Measurements from ENCODE around the gene TPH2. TPM values are rescaled to one million over a fixed set of nuclear protein-coding genes. Genes with fewer than 3 reads are reported as not detected.

Gene TPH2
- total RNA-seq, 1 donor from 2014 or later = not detected

- Histone ChIP-seq H3K4me1 (no peaks in the 10 kb centered on the region), H2AFZ (replicated peaks) (no peak overlapping the region), H3K79me2 (ENCODE audit: low read depth) (no peaks in the 10 kb centered on the region), H3K36me3 (no peaks in the 10 kb centered on the region), H3K27me3 (no peaks in the 10 kb centered on the region), H3F3A (ENCODE audit: low read depth) (no peaks in the 10 kb centered on the region), H4K20me1 (ENCODE audit: low read depth) (no peaks in the 10 kb centered on the region), H3K4me2 (no peak overlapping the region), H3K9me3 (ENCODE audit: low read depth) (no peaks in the 10 kb centered on the region), H3K27ac (no peak overlapping the region), H3K9ac (no peak overlapping the region), H3K4me3 (no peak overlapping the region)
- Mint-ChIP-seq H3K27ac (no peak overlapping the region), H3K4me3 (no peak overlapping the region), H3K9me3 (no peaks in the 10 kb centered on the region), H3K36me3 (no peaks in the 10 kb centered on the region), H3K4me1 (no peaks in the 10 kb centered on the region), H3K27me3 (ENCODE audit: insufficient read depth, low read depth) (peaks cover 3% of the 10 kb centered on the region)
- TF ChIP-seq EZH2phosphoT487 (IDR thresholded peaks at IDR 0.05) = no peak
- no peak for TF ChIP-seq EZH2 (IDR thresholded peaks at IDR 0.05)
- no peak for TF ChIP-seq CTCF (IDR thresholded peaks at IDR 0.05)
- no peak for DNase-seq (ENCODE audit: low spot score)
Observed at GRCh38 chr12:71972441-71973074, 33.9 kb downstream of the TPH2 start.

- H3K9ac ChIP-seq = no peak overlapping the region
- Mint-ChIP-seq H3K4me1 (no peaks in the 10 kb centered on the region), H3K27me3 (ENCODE audit: insufficient read depth, low read depth) (peaks cover under 1% of the 10 kb centered on the region), H3K4me3 (no peak overlapping the region), H3K27ac (no peak overlapping the region), H3K36me3 (no peaks in the 10 kb centered on the region), H3K9me3 (no peaks in the 10 kb centered on the region)
- no peak overlapping the region for H2AFZ ChIP-seq (replicated peaks)
- H3K4me2 ChIP-seq = no peak overlapping the region
- DNase-seq (ENCODE audit: low spot score) = no peak
- H3K4me3 ChIP-seq = no peak overlapping the region
- H3K27me3 ChIP-seq = no peaks in the 10 kb centered on the region
- H3K27ac ChIP-seq = no peak overlapping the region
- no peaks in the 10 kb centered on the region for H3K4me1 ChIP-seq
- no peaks in the 10 kb centered on the region for H4K20me1 ChIP-seq (ENCODE audit: low read depth)
- no peaks in the 10 kb centered on the region for H3K9me3 ChIP-seq (ENCODE audit: low read depth)
- H3K36me3 ChIP-seq = no peaks in the 10 kb centered on the region
- H3F3A ChIP-seq (ENCODE audit: low read depth) = no peaks in the 10 kb centered on the region
- H3K79me2 ChIP-seq (ENCODE audit: low read depth) = no peaks in the 10 kb centered on the region
- TF ChIP-seq CTCF (IDR thresholded peaks at IDR 0.05) (no peak), EZH2 (IDR thresholded peaks at IDR 0.05) (no peak), EZH2phosphoT487 (IDR thresholded peaks at IDR 0.05) (no peak)
Observed at GRCh38 chr12:71973687-71974086, 35.0 kb downstream of the TPH2 start.

GRCh38 chr12:71980538-71980937, 41.9 kb downstream of the TPH2 start:
- no peaks in the 10 kb centered on the region for H3K27me3 ChIP-seq
- no peak overlapping the region for H3K27ac ChIP-seq
- H3K27ac Mint-ChIP-seq = no peak overlapping the region
- H3F3A ChIP-seq (ENCODE audit: low read depth) = no peaks in the 10 kb centered on the region
- H3K9ac ChIP-seq = no peak overlapping the region
- no peaks in the 10 kb centered on the region for H3K9me3 ChIP-seq (ENCODE audit: low read depth)
- no peaks in the 10 kb centered on the region for H3K36me3 Mint-ChIP-seq
- no peak overlapping the region for H2AFZ ChIP-seq (replicated peaks)
- no peak overlapping the region for H3K4me2 ChIP-seq
- no peaks in the 10 kb centered on the region for H3K36me3 ChIP-seq
- H3K4me1 Mint-ChIP-seq = peaks cover 19% of the 10 kb centered on the region
- no peak for DNase-seq (ENCODE audit: low spot score)
- H3K4me3 ChIP-seq = no peak overlapping the region
- no peaks in the 10 kb centered on the region for H3K79me2 ChIP-seq (ENCODE audit: low read depth)
- H4K20me1 ChIP-seq (ENCODE audit: low read depth) = no peaks in the 10 kb centered on the region
- H3K4me1 ChIP-seq = peaks cover 11% of the 10 kb centered on the region
- no peak overlapping the region for H3K4me3 Mint-ChIP-seq
- no peaks in the 10 kb centered on the region for H3K9me3 Mint-ChIP-seq
- no peaks in the 10 kb centered on the region for H3K27me3 Mint-ChIP-seq (ENCODE audit: insufficient read depth, low read depth)
- TF ChIP-seq EZH2 (IDR thresholded peaks at IDR 0.05) (no peak), CTCF (IDR thresholded peaks at IDR 0.05) (no peak), EZH2phosphoT487 (IDR thresholded peaks at IDR 0.05) (no peak)
